Eye (tissue), 1 donor: ENCODE measurements around the gene TMTC4.
"Not testable (repeated sequence)": the region's sequence is repeated elsewhere in the genome, so short reads cannot be mapped to it uniquely, and the experiment has no call there.

Experiments
- DNase-seq: peaks from one replicate; pipeline ENCODE4 v3.0.0-alpha.2; 2015

The TMTC4 gene

GRCh38 chr13:100619940-100620339 is 54.7 kb downstream of the TMTC4 start:
- no peak for DNase-seq

- not testable (repeated sequence) for DNase-seq
Observed at GRCh38 chr13:100618897-100619296, 55.7 kb downstream of the TMTC4 start.

GRCh38 chr13:100613031-100613430 is 61.6 kb downstream of the TMTC4 start:
- no peak for DNase-seq

- DNase-seq, result no peak
Observed at GRCh38 chr13:100611678-100612492, 62.7 kb downstream of the TMTC4 start.

GRCh38 chr13:100610391-100611347 is 63.9 kb downstream of the TMTC4 start:
- DNase-seq, result no peak

GRCh38 chr13:100608906-100609305 is 65.7 kb downstream of the TMTC4 start:
- no peak for DNase-seq

- DNase-seq, result no peak
Observed at GRCh38 chr13:100608489-100608888, 66.1 kb downstream of the TMTC4 start.

- peak; percentile 28 for DNase-seq
Observed at GRCh38 chr13:100604918-100605710, 69.5 kb downstream of the TMTC4 start.

- peak; percentile 31 for DNase-seq
Observed at GRCh38 chr13:100602493-100603111, 72.0 kb downstream of the TMTC4 start.

GRCh38 chr13:100601716-100602115 is 72.9 kb downstream of the TMTC4 start:
- DNase-seq, result no peak

- DNase-seq, result no peak
Observed at GRCh38 chr13:100600915-100601314, 73.7 kb downstream of the TMTC4 start.

- DNase-seq, result no peak
Observed at GRCh38 chr13:100600461-100600860, 74.1 kb downstream of the TMTC4 start.

- no peak for DNase-seq
Observed at GRCh38 chr13:100597253-100597652, 77.3 kb downstream of the TMTC4 start.

- DNase-seq, result no peak
Observed at GRCh38 chr13:100596516-100596915, 78.1 kb downstream of the TMTC4 start.

- no peak for DNase-seq
Observed at GRCh38 chr13:100594731-100595130, 79.9 kb downstream of the TMTC4 start.

GRCh38 chr13:100594255-100594654 is 80.3 kb downstream of the TMTC4 start:
- DNase-seq, result no peak

GRCh38 chr13:100589178-100589725 is 85.3 kb downstream of the TMTC4 start:
- DNase-seq, result peak; percentile 30

- DNase-seq, result peak; percentile 85
Observed at GRCh38 chr13:100588331-100589177, 86.0 kb downstream of the TMTC4 start, which contains the start of gene GGACT. Gene GGACT (minus strand): TSS chr13:100588789. CDS start chr13:100532591, 56,198 bp downstream.

- no peak for DNase-seq
Observed at GRCh38 chr13:100584896-100585295, 89.7 kb downstream of the TMTC4 start.

- no peak for DNase-seq
Observed at GRCh38 chr13:100581504-100581903, 93.1 kb downstream of the TMTC4 start.

- no peak for DNase-seq
Observed at GRCh38 chr13:100581030-100581429, 93.6 kb downstream of the TMTC4 start.
